ENCODE results near the gene HS6ST1.

HS6ST1 gene

DNA sequence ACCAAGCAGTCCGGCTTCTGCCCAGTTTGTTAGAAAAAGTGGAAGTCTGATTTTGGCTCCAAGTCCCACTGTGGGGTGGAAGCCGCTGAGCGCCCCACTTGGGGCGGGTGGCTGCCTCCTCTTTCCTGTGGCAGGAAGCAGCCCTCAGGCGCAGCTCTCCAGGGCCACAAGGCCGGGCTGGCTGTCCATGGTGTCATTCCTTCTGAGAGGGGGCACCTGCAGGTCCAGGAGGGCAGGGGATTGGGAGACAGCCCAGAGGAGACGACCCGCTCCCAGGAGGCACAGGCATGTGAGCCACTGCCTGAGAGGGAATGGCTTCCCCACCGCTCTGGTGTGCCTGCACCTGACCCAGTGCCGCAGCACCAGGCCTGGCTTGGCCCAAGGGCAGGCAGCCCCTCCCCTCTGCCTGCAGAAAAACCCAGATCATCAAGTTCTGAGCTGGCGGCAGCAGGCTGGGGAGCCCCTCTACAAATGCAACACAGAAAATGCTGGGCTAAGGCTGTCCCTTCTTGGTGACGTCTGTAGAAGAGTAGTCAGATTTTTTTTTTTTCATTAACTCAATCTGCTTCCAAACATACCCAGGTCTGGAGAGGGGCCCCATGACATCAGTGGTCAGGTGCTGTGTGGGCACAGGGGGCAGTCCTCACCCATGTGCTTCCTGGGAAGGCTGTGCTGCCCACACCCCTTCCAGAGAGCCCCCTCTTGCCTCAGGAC lies 38.4 kb downstream of the HS6ST1 start:
- DNase-seq (ENCODE audit: extremely low read depth, low read depth) = no peak
- H3K4me3 ChIP-seq (replicated peaks; ENCODE audit: low read depth, low read length) = no peak overlapping the region
- TF ChIP-seq, protein P1, sequence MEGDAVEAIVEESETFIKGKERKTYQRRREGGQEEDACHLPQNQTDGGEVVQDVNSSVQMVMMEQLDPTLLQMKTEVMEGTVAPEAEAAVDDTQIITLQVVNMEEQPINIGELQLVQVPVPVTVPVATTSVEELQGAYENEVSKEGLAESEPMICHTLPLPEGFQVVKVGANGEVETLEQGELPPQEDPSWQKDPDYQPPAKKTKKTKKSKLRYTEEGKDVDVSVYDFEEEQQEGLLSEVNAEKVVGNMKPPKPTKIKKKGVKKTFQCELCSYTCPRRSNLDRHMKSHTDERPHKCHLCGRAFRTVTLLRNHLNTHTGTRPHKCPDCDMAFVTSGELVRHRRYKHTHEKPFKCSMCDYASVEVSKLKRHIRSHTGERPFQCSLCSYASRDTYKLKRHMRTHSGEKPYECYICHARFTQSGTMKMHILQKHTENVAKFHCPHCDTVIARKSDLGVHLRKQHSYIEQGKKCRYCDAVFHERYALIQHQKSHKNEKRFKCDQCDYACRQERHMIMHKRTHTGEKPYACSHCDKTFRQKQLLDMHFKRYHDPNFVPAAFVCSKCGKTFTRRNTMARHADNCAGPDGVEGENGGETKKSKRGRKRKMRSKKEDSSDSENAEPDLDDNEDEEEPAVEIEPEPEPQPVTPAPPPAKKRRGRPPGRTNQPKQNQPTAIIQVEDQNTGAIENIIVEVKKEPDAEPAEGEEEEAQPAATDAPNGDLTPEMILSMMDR (IDR thresholded peaks at IDR 0.05; ENCODE audit: low read depth, low read length, missing control alignments) = no peak

DNA sequence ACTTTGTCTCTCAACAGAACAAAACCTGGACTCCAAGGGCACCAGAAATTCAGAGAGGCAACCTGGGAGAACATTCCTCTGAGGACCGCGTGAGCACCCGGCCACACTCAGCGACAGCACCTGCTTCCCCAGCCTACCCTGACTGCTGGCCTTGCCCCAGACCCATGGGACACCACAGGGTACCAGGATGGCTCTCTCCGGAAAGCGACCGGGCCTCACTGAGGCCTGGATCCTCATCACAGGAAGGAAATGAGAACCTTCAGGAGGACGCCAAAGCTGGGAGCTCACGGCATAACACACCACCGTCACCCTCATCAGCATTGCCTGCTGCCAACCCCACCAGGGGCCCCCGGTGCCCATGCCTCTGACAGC lies 38.9 kb downstream of the HS6ST1 start:
- no peak for DNase-seq (ENCODE audit: extremely low read depth, low read depth)
- no peak overlapping the region for H3K4me3 ChIP-seq (replicated peaks; ENCODE audit: low read depth, low read length)
- TF ChIP-seq, protein P1 (IDR thresholded peaks at IDR 0.05; ENCODE audit: low read depth, low read length, missing control alignments) = no peak

DNA sequence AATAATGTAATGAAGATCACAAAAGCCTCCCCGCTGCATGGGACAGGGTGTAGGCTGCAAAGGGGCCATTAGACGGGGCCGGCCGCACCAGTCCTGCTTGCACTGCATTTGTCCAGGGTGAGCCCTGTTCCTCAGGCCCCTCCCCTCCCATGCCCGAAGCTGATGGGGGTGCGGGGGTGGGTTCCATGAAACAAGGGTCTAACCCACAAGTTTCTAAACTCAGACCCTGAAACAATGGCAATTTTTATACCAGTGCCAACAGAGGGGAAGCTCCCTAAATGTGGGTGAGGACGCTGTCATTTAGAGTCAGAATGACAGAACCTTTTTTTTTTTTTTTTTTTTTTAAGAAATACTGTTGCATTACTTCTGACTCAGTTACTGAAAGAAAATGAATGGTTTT lies 39.7 kb downstream of the HS6ST1 start:
- no peak for DNase-seq (ENCODE audit: extremely low read depth, low read depth)
- no peak overlapping the region for H3K4me3 ChIP-seq (replicated peaks; ENCODE audit: low read depth, low read length)
- TF ChIP-seq, protein P1 (IDR thresholded peaks at IDR 0.05; ENCODE audit: low read depth, low read length, missing control alignments) = no peak

DNA sequence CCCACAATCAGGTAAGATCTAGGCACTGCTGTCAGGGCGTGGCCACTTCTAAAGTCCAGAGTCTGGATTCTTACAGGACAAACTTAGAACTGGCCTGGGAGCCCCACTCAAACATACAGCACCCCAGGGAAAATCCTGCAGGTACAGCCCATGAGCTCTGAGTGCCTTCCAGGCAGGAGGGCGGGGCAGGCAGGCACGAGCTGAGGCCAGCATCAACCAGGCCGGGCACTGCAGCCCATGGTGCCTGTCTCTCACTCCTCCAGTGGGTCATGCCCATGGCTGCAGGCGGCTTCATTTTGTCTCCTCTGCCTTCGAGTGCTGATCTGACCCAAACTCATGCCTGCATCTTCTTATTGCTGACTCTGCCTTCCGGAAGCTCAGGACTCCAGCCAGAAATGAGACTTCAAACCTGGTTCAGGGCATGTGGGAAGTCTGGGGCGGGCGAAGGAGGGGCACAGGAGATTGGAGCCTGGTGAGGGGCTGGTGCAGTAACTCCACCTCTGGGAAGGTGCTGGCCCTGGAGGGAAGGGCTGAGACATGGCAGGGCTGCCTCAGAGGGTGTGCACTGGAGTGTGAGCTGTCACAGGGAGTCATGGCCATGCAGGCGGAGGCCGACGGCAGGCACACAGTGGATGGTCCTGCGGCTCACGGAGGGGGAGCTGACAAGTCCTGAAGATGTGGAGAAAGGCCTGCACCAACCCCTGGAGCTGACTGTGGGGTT lies 40.5 kb downstream of the HS6ST1 start:
- no peak for DNase-seq (ENCODE audit: extremely low read depth, low read depth)
- TF ChIP-seq, protein P1 (IDR thresholded peaks at IDR 0.05; ENCODE audit: low read depth, low read length, missing control alignments) = no peak
- H3K4me3 ChIP-seq (replicated peaks; ENCODE audit: low read depth, low read length) = no peak overlapping the region

DNA sequence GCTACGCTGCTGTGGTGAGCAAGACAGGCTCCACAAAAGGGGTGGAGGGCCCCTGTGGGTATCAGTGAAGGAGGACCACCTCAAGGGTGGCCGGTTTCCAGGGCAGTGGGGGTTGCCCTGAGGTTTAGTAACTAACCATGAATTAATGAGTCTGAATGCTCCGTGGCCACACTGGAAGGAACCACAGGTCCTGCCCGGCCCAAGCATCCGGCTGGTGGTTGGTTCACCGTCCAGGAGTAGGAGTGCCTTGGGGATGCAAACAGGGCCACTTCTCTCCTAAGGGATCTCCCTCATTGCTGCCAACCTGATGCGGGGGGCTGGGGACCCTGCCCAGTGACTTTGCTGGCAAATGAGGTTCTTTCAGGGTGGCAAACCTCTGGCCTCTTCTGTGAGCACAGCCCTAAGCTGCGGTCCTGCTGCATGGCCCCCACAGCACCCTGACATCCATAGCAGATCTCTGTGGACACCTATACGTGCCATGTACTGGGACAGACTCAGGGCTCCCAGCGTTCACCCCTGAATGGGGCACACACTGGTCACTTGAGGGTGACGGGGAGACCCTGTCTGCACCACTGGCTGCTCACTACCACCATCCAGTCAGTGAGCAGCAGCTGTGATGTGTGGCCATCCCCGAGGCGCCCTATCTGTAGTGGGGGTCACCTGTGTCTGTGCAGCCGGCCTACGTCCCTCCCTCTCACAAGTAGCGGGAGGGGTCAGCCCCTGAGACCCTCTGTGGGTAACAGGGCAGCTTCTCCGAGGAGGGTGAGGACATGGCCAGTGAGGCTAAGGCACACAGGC lies 41.6 kb downstream of the HS6ST1 start:
- TF ChIP-seq, protein P1 (IDR thresholded peaks at IDR 0.05; ENCODE audit: low read depth, low read length, missing control alignments) = no peak
- H3K4me3 ChIP-seq (replicated peaks; ENCODE audit: low read depth, low read length) = no peak overlapping the region
- DNase-seq (ENCODE audit: extremely low read depth, low read depth) = no peak

DNA sequence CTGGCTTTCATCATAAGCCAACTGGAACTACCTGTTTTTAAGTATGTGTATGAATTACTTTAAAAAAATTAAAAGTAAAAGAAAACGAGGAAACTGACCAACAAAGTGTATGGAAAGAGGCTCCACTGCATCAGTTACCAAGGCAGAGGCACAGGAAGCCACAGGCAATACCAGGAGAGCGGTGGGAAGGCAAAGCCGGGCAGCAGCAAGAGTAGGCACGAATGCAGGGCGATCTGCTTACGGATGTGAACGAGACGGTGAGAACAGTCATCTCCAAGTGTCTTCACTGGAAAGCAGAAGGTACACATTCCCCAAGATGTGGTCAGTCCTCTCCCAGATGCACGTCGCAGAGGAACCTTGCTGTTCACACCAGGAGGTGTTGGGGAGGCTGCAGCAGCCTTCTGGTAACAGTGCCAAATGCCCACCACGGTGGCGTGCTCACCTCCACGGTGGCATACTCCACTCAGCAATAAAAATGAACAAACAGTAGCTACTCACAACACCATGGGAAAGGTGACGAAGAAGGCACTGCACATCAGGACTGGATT lies 43.1 kb downstream of the HS6ST1 start:
- no peak for DNase-seq (ENCODE audit: extremely low read depth, low read depth)
- H3K4me3 ChIP-seq (replicated peaks; ENCODE audit: low read depth, low read length) = no peak overlapping the region
- TF ChIP-seq, protein P1 (IDR thresholded peaks at IDR 0.05; ENCODE audit: low read depth, low read length, missing control alignments) = no peak
